ENCODE results near the gene HOXD9. TPM values are rescaled to one million over a fixed set of nuclear protein-coding genes. Genes with fewer than 3 reads are reported as not detected.

Gene HOXD9
- polyA plus RNA-seq, 3 donors = not detected

- H2AFZ ChIP-seq (ENCODE audit: insufficient read depth, low read depth, low read length, poor library complexity, severe bottlenecking) = peak overlapping the region; percentile 18
- H3K27me3 Mint-ChIP-seq (ENCODE audit: low read depth in 3 of 3) = peaks cover 93 to 98% (median 93%) of the 10 kb centered on the region in 3 donors
- peak overlapping the region; percentile 63 to 84 for H3K4me3 Mint-ChIP-seq
- H3K9ac ChIP-seq (ENCODE audit: insufficient read depth, low read length, poor library complexity, severe bottlenecking) = no peak overlapping the region
- peaks cover 10 to 28% of the 10 kb centered on the region in 2 donors for H3K4me1 ChIP-seq (ENCODE audit: control insufficient read depth in 1 of 2, insufficient read depth in 2 of 2, low read length in 2 of 2)
- H3K4me1 Mint-ChIP-seq = peaks cover 30% of the 10 kb centered on the region
- no peaks in the 10 kb centered on the region for H3K79me2 ChIP-seq (ENCODE audit: insufficient read depth, low read length)
- TF ChIP-seq CTCF (IDR thresholded peaks at IDR 0.05) = no peak
- H3K9me3 ChIP-seq (replicated peaks in 1 of 2; ENCODE audit: control insufficient read depth in 1 of 2, insufficient read depth in 1 of 2, low read length in 2 of 2) = peaks cover 0 to 52% of the 10 kb centered on the region in 2 donors
- no peaks in the 10 kb centered on the region for H4K20me1 ChIP-seq (ENCODE audit: insufficient read depth, low read length)
- no peak overlapping the region for H3K27ac Mint-ChIP-seq
- H3K9me3 Mint-ChIP-seq = peaks cover 0 to 34% (median 19%) of the 10 kb centered on the region in 7 donors
- H3K27ac ChIP-seq (ENCODE audit: low read depth in 1 of 2, low read length in 2 of 2) = no peak overlapping the region
- peak overlapping the region; percentile 68 for H3K4me2 ChIP-seq (replicated peaks; ENCODE audit: extremely low read depth, low read length, poor library complexity, severe bottlenecking)
- 2% methylated on average over 87 of the region's 100 CpGs for WGBS (ENCODE audit: insufficient coverage)
- H3K36me3 Mint-ChIP-seq = peaks cover 0 to 17% of the 10 kb centered on the region in 2 donors
- DNase-seq = peak in 1 of 3 donors; percentile 17
- peaks cover 92 to 94% of the 10 kb centered on the region in 2 donors for H3K27me3 ChIP-seq (ENCODE audit: control insufficient read depth in 2 of 2, insufficient read depth in 2 of 2, low read length in 2 of 2)
- no peaks in the 10 kb centered on the region for H3K36me3 ChIP-seq (replicated peaks in 1 of 2; ENCODE audit: control insufficient read depth in 1 of 2, insufficient read depth in 2 of 2, low read length in 2 of 2)
- intact Hi-C loops (cut with micrococcal nuclease) = loop anchor here in 1 of 2 donors (5.0 kb wide), 1 partner anchor 1793 kb away; no protein-coding TSS in a partner anchor
- peak overlapping the region in 1 of 3 experiments; percentile 56 for H3K4me3 ChIP-seq (replicated peaks in 1 of 3; ENCODE audit: low read depth in 2 of 3, low read length in 3 of 3)
These were observed 7.8 kb downstream of the HOXD9 start for GRCh38 chr2:176130147-176130956.

- Histone ChIP-seq H3K4me3 (replicated peaks in 1 of 3; ENCODE audit: low read depth in 2 of 3, low read length in 3 of 3) (peak overlapping the region in 1 of 3 experiments; percentile 56), H3K9ac (ENCODE audit: insufficient read depth, low read length, poor library complexity, severe bottlenecking) (no peak overlapping the region), H3K9me3 (replicated peaks in 1 of 2; ENCODE audit: control insufficient read depth in 1 of 2, insufficient read depth in 1 of 2, low read length in 2 of 2) (peaks cover under 1 to 56% of the 10 kb centered on the region in 2 donors), H3K4me2 (replicated peaks; ENCODE audit: extremely low read depth, low read length, poor library complexity, severe bottlenecking) (no peak overlapping the region), H3K36me3 (replicated peaks in 1 of 2; ENCODE audit: control insufficient read depth in 1 of 2, insufficient read depth in 2 of 2, low read length in 2 of 2) (no peaks in the 10 kb centered on the region), H3K4me1 (ENCODE audit: control insufficient read depth in 1 of 2, insufficient read depth in 2 of 2, low read length in 2 of 2) (peaks cover 15 to 32% of the 10 kb centered on the region in 2 donors), H2AFZ (ENCODE audit: insufficient read depth, low read depth, low read length, poor library complexity, severe bottlenecking) (no peak overlapping the region), H3K27ac (ENCODE audit: low read depth in 1 of 2, low read length in 2 of 2) (no peak overlapping the region), H4K20me1 (ENCODE audit: insufficient read depth, low read length) (no peaks in the 10 kb centered on the region), H3K27me3 (ENCODE audit: control insufficient read depth in 2 of 2, insufficient read depth in 2 of 2, low read length in 2 of 2) (peaks cover 92 to 94% of the 10 kb centered on the region in 2 donors), H3K79me2 (ENCODE audit: insufficient read depth, low read length) (no peaks in the 10 kb centered on the region)
- no peak for TF ChIP-seq CTCF (IDR thresholded peaks at IDR 0.05)
- Mint-ChIP-seq H3K27ac (no peak overlapping the region), H3K4me1 (peaks cover 38% of the 10 kb centered on the region), H3K27me3 (ENCODE audit: low read depth in 3 of 3) (peaks cover 93 to 98% (median 93%) of the 10 kb centered on the region in 3 donors), H3K36me3 (peaks cover 0 to 25% of the 10 kb centered on the region in 2 donors), H3K9me3 (peaks cover 0 to 43% (median 22%) of the 10 kb centered on the region in 7 donors), H3K4me3 (peak overlapping the region; percentile 63 to 84)
- no CpG with 5 or more reads among the region's 15 CpGs for WGBS (ENCODE audit: insufficient coverage)
- intact Hi-C loops (cut with micrococcal nuclease) = loop anchor here in 1 of 2 donors (5.0 kb wide), 1 partner anchor 1794 kb away; no protein-coding TSS in a partner anchor
- no peak for DNase-seq
These were observed 8.7 kb downstream of the HOXD9 start for GRCh38 chr2:176130957-176131847.

Data from CD14-positive monocyte (primary cell).